ENCODE data around the gene PDE1A.

- TF ChIP-seq, protein P1, sequence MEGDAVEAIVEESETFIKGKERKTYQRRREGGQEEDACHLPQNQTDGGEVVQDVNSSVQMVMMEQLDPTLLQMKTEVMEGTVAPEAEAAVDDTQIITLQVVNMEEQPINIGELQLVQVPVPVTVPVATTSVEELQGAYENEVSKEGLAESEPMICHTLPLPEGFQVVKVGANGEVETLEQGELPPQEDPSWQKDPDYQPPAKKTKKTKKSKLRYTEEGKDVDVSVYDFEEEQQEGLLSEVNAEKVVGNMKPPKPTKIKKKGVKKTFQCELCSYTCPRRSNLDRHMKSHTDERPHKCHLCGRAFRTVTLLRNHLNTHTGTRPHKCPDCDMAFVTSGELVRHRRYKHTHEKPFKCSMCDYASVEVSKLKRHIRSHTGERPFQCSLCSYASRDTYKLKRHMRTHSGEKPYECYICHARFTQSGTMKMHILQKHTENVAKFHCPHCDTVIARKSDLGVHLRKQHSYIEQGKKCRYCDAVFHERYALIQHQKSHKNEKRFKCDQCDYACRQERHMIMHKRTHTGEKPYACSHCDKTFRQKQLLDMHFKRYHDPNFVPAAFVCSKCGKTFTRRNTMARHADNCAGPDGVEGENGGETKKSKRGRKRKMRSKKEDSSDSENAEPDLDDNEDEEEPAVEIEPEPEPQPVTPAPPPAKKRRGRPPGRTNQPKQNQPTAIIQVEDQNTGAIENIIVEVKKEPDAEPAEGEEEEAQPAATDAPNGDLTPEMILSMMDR (IDR thresholded peaks at IDR 0.05), result no peak
- no peak for TF ChIP-seq POLR2AphosphoS5 (IDR thresholded peaks at IDR 0.05)
- no peak for TF ChIP-seq POLR2A (IDR thresholded peaks at IDR 0.05)
These were observed 177.9 kb downstream of the PDE1A start for GRCh38 chr2:182248898-182249297.

All from suprapubic skin (tissue), 4 donors.